HepG2 (cell line): ENCODE results near the gene CLUH.

Experiments
- ATF6 ChIP-seq: sonication (generic); formaldehyde crosslinking; conservative IDR thresholded peaks from 2 replicates; pipeline ENCODE4 v1.4.0; 2020; ENCODE audit warnings: missing genetic modification reagents
- CTCF ChIP-seq: sonication (generic); formaldehyde crosslinking; IDR thresholded peaks from 2 replicates; pipeline ENCODE4 v1.5.0; 2020; ENCODE audit warnings: mild to moderate bottlenecking, missing genetic modification reagents, moderate library complexity
- ESRRA ChIP-seq: sonication (generic); formaldehyde crosslinking; IDR thresholded peaks from 2 replicates; pipeline ENCODE4 v1.5.1; 2020; ENCODE audit warnings: mild to moderate bottlenecking, low read depth, missing genetic modification reagents
- FOXK2 ChIP-seq: fragments of 450-650 bp; IDR thresholded peaks from 2 replicates; pipeline ENCODE4 v1.6.1; 2016
- JUNB ChIP-seq: sonication (generic); formaldehyde crosslinking; IDR thresholded peaks from 2 replicates; pipeline ENCODE4 v1.8.0; 2022; ENCODE audit warnings: missing genetic modification reagents, mild to moderate bottlenecking, borderline replicate concordance
- POLR2A ChIP-seq, 2 experiments: IDR thresholded peaks; 2 replicates each; pipeline ENCODE4 v1.6.1; 2011; ENCODE audit warnings: low read depth in 2 of 2, low read length in 2 of 2, mild to moderate bottlenecking in 1 of 2, moderate library complexity in 1 of 2; ENCODE audit not compliant: insufficient read depth in 1 of 2
- ZNF383 ChIP-seq: sonication (generic); formaldehyde crosslinking; IDR thresholded peaks from 2 replicates; pipeline ENCODE4 v1.4.0; 2020; ENCODE audit warnings: missing genetic modification reagents, mild to moderate bottlenecking, borderline replicate concordance
- TF ChIP-seq, protein P1 (sequence below): IDR thresholded peaks from 2 replicates; pipeline ENCODE4 v1.6.1; 2012; ENCODE audit warnings: inconsistent platforms
- TF ChIP-seq, protein P2 (sequence below): sonication (generic); formaldehyde crosslinking; IDR thresholded peaks from 2 replicates; pipeline ENCODE4 v1.4.0; 2020; ENCODE audit warnings: missing genetic modification reagents

DNA sequence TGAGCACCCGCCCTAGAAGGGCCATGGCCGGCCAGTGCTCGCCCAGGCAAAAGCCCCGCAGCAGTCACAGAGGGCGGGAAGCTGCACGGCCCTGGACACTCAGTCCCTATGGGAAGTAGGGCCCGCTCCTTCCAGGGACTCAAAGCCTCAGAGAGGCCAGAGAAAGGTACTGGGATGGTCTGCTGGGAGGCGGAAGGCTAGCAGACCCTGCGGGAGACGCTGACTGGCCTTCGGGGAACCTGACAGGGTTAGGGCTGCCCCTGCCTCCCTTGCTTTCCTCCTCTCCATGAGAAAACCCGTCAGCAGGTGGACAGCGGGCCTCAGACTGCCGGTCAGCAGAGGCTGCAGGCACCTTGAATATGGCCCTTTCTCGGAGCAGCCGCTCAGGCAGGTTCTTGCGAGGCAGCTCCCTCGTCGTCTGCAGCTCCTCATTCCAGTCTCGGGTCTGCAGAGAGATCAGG is 11.5 kb downstream of the CLUH start:
- TF ChIP-seq, protein P1, sequence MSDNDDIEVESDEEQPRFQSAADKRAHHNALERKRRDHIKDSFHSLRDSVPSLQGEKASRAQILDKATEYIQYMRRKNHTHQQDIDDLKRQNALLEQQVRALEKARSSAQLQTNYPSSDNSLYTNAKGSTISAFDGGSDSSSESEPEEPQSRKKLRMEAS = no peak
- TF ChIP-seq ZNF383 (CRISPR knock-in tag) (no peak), POLR2A (IDR thresholded peaks at IDR 0.05; ENCODE audit: insufficient read depth in 1 of 2, low read depth in 2 of 2, low read length in 2 of 2) (no peak), ESRRA (CRISPR knock-in tag) (no peak), JUNB (no peak), FOXK2 (no peak), ATF6 (CRISPR knock-in tag) (no peak), CTCF (no peak)
- TF ChIP-seq, protein P2, sequence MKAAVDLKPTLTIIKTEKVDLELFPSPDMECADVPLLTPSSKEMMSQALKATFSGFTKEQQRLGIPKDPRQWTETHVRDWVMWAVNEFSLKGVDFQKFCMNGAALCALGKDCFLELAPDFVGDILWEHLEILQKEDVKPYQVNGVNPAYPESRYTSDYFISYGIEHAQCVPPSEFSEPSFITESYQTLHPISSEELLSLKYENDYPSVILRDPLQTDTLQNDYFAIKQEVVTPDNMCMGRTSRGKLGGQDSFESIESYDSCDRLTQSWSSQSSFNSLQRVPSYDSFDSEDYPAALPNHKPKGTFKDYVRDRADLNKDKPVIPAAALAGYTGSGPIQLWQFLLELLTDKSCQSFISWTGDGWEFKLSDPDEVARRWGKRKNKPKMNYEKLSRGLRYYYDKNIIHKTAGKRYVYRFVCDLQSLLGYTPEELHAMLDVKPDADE (CRISPR knock-in tag) = no peak
